Caki2 (cell line): ENCODE results near the gene BSG. TPM values are rescaled to one million over a fixed set of nuclear protein-coding genes. Genes with fewer than 3 reads are reported as not detected.

ENCODE experiments used
- DNase-seq: peaks from one replicate; pipeline ENCODE4 v3.0.0-alpha.2; 2015; ENCODE audit warnings: low read depth
- in situ Hi-C: cut with HindIII; loops from 2 replicates; pipeline ENCODE4 v1.10.0; 2016; ENCODE audit warnings: low sequenced_read_pairs, low pct_unique_long_range_greater_than_20kb, mixed read lengths
- total RNA-seq: library from RNA; depleted of rRNA; stranded (reverse); fragments of >200 nt; shearing (Covaris generic); gene quantifications from 2 replicates; pipeline ENCODE4 v1.2.3, GENCODE V29; 2014; ENCODE audit warnings: low replicate concordance; rRNA removed

Gene BSG
- total RNA-seq = 255 and 330 TPM in 2 replicates

GRCh38 chr19:572140-572742, at the start of gene BSG:
Gene BSG, plus strand, starts transcription at chr19:572596. Its CDS starts 39 bp downstream, at chr19:572635.
- in situ Hi-C loops = no loop called here
- peak; percentile 91 for DNase-seq

DNA sequence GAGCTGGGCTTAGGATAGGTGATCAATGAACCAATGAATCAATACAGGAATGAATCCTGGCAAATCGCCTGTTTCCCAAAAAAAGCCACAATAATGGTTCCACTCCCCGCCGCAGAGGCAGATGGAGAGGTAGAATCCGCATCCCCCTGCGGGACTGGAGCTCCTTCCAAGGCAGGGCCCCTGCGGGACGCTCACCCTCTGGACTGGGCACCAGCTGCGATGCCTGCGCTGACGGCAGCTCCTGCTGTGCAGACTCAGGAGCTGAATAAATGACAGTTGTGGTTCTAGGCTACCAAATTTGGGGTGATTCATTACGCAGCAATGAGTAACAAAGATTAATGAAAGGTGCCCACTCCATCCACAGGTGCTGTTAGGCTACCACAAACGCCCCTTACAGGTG, 49.7 kb upstream of the BSG start:
- no peak for DNase-seq
- in situ Hi-C loops = no loop called here

- no peak for DNase-seq
- in situ Hi-C loops = no loop called here
Observed at GRCh38 chr19:524062-524674, 48.2 kb upstream of the BSG start.

DNA sequence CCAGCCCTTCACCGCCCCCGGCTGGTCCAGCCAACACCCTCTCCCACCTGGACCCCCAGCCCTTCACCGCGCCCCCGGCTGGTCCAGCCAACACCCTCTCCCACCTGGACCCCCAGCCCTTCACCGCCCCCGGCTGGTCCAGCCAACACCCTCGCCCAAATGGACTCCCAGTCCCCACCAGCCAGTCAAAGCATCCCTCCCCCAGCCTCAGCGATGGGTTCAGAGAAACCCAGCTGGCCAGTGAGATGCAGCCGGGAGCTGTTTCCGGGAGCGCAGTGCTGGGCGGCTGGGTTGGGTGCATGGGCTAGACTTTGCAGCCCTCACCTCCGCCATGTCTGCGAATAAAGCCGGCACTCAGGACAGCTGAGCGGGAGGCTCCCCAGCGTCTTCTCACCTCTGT, 47.4 kb upstream of the BSG start:
- DNase-seq = no peak
- in situ Hi-C loops = no loop called here

DNA sequence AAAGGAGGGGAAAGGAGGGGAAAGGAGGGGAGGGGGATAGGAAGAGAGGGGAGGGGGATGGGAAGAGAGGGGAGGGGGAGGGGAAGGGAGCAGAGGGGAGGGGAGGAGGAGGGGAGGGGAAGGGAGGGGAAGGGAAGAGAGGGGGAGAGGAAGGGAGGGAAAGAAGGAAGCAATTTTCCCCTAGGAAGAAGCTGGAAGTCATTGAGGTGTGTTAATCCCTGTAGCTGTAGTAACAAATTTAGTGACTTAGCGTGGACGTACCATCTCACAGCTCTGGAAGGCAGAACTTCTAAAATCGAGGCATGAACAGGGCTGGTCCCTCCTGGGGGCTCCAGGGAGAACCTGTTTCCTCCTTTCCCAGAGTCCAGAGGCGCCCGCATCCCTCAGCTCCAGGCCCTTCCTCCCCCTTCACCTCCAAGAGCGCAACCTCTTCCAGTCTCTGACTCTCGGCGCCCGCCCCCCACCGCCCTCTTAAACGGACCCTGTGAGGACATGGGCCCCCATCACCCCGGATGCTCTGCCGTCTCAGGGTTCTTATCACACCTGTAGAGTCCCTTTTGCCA, 46.5 kb upstream of the BSG start:
- no peak for DNase-seq
- in situ Hi-C loops = no loop called here

DNA sequence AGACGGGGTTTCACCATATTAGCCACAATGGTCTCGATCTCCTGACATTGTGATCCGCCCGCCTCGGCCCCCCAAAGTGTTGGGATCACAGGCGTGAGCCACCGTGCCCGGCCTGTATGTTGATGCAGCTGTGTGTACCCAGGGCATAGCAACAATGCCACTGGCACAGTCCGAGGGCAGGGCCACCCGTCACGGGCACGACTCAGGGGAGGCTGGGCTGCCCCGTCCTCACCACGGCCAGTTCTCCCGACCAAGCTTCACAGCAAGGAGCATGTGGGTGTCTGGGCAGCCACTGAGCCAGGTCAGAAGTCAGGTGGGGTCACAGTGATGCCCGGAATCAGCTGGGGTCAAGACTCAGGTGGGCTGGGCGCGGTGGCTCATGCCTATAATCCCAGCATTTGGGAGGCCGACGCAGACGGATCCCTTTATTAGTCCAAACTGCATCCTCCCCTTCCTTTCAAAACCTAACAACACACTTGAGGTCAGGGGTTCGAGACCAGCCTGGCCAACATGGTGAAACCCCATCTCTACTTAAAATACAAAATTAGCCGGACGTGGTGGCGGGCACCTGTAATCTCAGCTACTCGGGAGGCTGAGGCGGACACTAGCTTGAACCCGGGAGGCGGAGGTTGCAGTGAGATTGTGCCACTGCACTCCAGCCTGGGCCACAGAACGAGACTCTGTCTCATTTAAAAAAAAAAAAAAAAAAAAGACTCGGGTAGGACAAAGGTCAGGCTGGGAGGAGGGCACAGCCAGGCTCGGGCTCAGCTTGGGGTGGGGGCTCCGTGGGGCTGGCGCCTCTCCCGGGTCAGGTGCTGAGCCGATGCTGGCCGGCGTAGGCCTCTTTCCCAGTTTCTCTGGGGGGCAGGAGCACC, 42.0 kb upstream of the BSG start:
- in situ Hi-C loops = no loop called here
- DNase-seq = no peak

- in situ Hi-C loops = no loop called here
- DNase-seq = peak; percentile 71
Observed at GRCh38 chr19:531009-531752, 41.2 kb upstream of the BSG start.

DNA sequence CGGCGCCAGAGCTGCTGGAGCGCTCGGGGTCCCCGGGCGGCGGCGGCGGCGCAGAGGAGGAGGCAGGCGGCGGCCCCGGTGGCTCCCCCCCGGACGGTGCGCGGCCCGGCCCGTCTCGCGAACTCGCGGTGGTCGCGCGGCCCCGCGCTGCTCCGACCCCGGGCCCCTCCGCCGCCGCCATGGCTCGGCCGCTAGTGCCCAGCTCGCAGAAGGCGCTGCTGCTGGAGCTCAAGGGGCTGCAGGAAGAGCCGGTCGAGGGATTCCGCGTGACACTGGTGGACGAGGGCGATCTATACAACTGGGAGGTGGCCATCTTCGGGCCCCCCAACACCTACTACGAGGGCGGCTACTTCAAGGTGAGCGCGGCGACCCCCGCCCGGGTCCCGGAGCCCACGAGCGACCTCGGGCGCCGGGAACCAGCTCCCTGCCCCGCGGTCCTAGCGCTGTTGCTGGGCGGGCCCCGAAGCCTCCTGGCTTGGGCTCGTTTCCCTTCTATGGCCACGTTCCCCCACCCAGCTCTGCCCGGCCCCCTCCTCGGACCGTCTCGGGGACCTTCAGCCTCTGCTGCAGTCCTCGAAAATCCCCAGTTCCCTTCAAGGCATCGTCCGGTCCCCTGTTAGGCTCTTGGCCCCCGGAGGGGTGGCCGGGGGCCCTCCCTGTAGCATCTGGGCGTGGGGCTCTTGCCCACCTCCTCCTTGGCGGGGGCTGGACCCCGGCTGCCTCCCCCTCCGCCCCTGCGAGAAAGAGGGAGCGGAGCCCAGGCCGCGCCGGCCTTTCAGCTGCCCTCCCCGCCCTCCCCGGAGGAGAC, 40.4 kb upstream of the BSG start, which contains the start of gene CDC34:
CDC34 (plus strand) TSS at position 8 of the 808 bp plus-strand sequence; CDS start at position 180, 172 bp downstream.
- in situ Hi-C loops = no loop called here
- DNase-seq = no peak

- peak; percentile 54 for DNase-seq
- in situ Hi-C loops = no loop called here
Observed at GRCh38 chr19:532561-533363, 39.6 kb upstream of the BSG start.

GRCh38 chr19:533364-534058, 38.9 kb upstream of the BSG start:
- no peak for DNase-seq
- in situ Hi-C loops = no loop called here

GRCh38 chr19:534088-534487, 38.3 kb upstream of the BSG start:
- in situ Hi-C loops = no loop called here
- DNase-seq = no peak

DNA sequence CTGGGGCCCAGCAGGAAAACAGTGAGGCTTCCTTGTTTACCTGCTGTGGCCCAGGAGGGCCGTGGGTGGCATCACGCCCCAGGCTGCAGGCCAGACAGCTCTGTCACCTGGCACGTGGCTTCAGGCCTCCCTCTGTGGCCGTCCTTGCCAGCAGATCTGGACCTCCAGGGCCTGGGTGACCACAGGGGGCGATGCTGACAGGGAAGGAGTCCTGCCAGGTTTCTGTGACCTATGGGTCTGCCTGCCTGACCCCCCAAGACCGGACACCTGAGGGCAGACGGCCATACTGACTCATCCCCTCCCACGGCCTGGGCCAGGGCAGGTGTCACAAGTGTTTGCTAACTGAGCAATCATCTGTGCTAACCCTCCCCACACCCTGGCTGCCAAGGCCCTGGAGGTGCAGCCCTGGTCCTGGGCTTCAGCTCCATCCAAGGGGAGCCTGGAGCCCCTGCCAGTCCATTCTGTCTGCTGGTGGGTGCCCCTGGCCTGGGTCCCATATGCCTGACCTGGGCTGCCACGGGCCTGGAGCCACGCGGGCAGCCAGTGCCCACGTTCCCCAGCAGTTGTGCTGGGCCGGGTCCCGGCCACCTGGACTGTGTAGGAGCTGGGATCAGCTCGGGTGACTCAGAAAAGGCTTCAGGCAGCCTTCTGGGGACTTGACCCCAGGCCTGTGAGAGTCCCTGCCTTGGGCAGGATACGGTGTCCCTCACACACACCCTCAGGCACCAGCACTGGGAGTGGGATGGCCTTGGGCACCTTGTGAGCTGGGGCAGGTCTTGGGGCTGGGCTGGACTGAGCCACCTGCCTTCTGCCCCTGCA, 37.2 kb upstream of the BSG start:
- peak; percentile 30 for DNase-seq
- in situ Hi-C loops = no loop called here

DNA sequence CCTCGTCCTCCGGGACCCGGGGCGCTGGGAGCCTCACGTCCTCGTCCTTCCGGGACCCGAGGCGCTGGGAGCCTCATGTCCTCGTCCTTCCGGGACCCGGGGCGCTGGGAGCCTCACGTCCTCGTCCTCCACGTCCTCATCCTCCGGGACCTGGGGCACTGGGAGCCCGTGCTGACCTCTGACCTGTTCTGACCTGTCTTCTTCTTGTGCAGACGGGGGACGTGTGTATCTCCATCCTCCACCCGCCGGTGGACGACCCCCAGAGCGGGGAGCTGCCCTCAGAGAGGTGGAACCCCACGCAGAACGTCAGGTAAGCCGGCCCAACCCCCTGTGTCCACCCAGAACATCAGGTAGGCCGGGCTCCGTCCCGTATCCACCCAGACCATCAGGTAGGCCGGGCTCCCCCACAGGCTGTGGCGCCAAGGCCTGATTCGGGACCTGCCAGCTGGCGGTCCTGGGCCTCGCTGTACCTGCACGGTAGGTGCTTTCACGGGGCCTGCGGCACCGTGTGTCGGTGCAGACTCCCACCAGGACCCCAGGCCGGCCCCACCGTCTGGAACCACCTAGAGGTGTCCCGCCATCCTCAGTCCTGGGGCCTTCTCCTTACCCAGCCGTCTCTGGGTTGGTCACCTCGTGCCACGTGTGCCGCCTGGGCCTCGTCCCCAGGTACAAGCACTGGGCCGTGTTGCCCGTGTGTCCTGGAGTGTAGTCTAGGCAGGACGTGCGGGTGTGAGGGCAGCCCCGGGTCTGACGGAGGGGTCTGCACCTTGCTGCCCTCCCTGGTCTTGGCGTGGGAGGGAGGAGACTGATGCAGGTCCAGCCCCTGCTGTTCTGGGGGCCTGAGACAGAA, 36.1 kb upstream of the BSG start:
- in situ Hi-C loops = no loop called here
- no peak for DNase-seq

GRCh38 chr19:536881-537404, 35.5 kb upstream of the BSG start:
- DNase-seq = no peak
- in situ Hi-C loops = no loop called here
